Measurements from ENCODE around the gene DCK. TPM values are rescaled to one million over a fixed set of nuclear protein-coding genes. Genes with fewer than 3 reads are reported as not detected.

Gene DCK
- total RNA-seq, 2 donors from 2014 or later = 11.1 to 11.7 TPM

GRCh38 chr4:70992391-70992881 is 1.0 kb upstream of the DCK start:
- DNase-seq (ENCODE audit: low spot score) (no peak), ATAC-seq (ENCODE audit: insufficient number of reproducible peaks, low FRiP score, low read depth) (no peak)
- peaks cover 0 to 12% of the 10 kb centered on the region in 2 donors for H3K4me1 ChIP-seq (ENCODE audit: control insufficient read depth in 1 of 2, low read depth in 2 of 2)
- H3K27me3 ChIP-seq (replicated peaks; ENCODE audit: insufficient read depth) = no peaks in the 10 kb centered on the region
- TF ChIP-seq CTCF (IDR thresholded peaks at IDR 0.05) = no peak
- H3K9me3 ChIP-seq = no peaks in the 10 kb centered on the region
- H3K36me3 ChIP-seq = no peaks in the 10 kb centered on the region
- H3K27ac ChIP-seq = no peak overlapping the region
- H3K4me3 ChIP-seq = peak overlapping the region; percentile 84

GRCh38 chr4:70994069-70994366 is 569 bp downstream of the DCK start:
- no peaks in the 10 kb centered on the region for H3K27me3 ChIP-seq (replicated peaks; ENCODE audit: insufficient read depth)
- no peaks in the 10 kb centered on the region for H3K36me3 ChIP-seq
- peak overlapping the region; percentile 84 for H3K4me3 ChIP-seq
- peak overlapping the region; percentile 78 to 82 for H3K27ac ChIP-seq
- ATAC-seq (ENCODE audit: insufficient number of reproducible peaks, low FRiP score, low read depth) (no peak), DNase-seq (ENCODE audit: low spot score) (no peak)
- H3K4me1 ChIP-seq (ENCODE audit: control insufficient read depth in 1 of 2, low read depth in 2 of 2) = peaks cover 0 to 12% of the 10 kb centered on the region in 2 donors
- H3K9me3 ChIP-seq = no peaks in the 10 kb centered on the region
- no peak for TF ChIP-seq CTCF (IDR thresholded peaks at IDR 0.05)

GRCh38 chr4:70994387-70995099 is 1.1 kb downstream of the DCK start:
- Histone ChIP-seq H3K9me3 (no peaks in the 10 kb centered on the region), H3K4me1 (ENCODE audit: control insufficient read depth in 1 of 2, low read depth in 2 of 2) (peaks cover 0 to 12% of the 10 kb centered on the region in 2 donors), H3K36me3 (no peaks in the 10 kb centered on the region), H3K27me3 (replicated peaks; ENCODE audit: insufficient read depth) (no peaks in the 10 kb centered on the region), H3K27ac (peak overlapping the region in 1 of 2 donors; percentile 78), H3K4me3 (peak overlapping the region; percentile 84)
- ATAC-seq (ENCODE audit: insufficient number of reproducible peaks, low FRiP score, low read depth) = no peak
- no peak for TF ChIP-seq CTCF (IDR thresholded peaks at IDR 0.05)
- no peak for DNase-seq (ENCODE audit: low spot score)

GRCh38 chr4:70996018-70996360 is 2.5 kb downstream of the DCK start:
- TF ChIP-seq CTCF (IDR thresholded peaks at IDR 0.05) = no peak
- H3K4me3 ChIP-seq = no peak overlapping the region
- H3K9me3 ChIP-seq = no peaks in the 10 kb centered on the region
- no peak for DNase-seq (ENCODE audit: low spot score)
- no peaks in the 10 kb centered on the region for H3K27me3 ChIP-seq (replicated peaks; ENCODE audit: insufficient read depth)
- ATAC-seq (ENCODE audit: insufficient number of reproducible peaks, low FRiP score, low read depth) = no peak
- H3K27ac ChIP-seq = no peak overlapping the region
- no peaks in the 10 kb centered on the region for H3K36me3 ChIP-seq
- H3K4me1 ChIP-seq (ENCODE audit: control insufficient read depth in 1 of 2, low read depth in 2 of 2) = peaks cover 0 to 12% of the 10 kb centered on the region in 2 donors

- no peak for TF ChIP-seq CTCF (IDR thresholded peaks at IDR 0.05)
- ATAC-seq (ENCODE audit: insufficient number of reproducible peaks, low FRiP score, low read depth) = no peak
- H3K27me3 ChIP-seq (replicated peaks; ENCODE audit: insufficient read depth) = no peaks in the 10 kb centered on the region
- DNase-seq (ENCODE audit: low spot score) = no peak
- H3K36me3 ChIP-seq = no peaks in the 10 kb centered on the region
- no peak overlapping the region for H3K4me3 ChIP-seq
- peaks cover 0 to 12% of the 10 kb centered on the region in 2 donors for H3K4me1 ChIP-seq (ENCODE audit: control insufficient read depth in 1 of 2, low read depth in 2 of 2)
- no peak overlapping the region for H3K27ac ChIP-seq
- no peaks in the 10 kb centered on the region for H3K9me3 ChIP-seq
Observed at GRCh38 chr4:70997036-70997435, 3.6 kb downstream of the DCK start.
